Mucosa of descending colon (tissue), 3 donors: ENCODE data around the gene RPL9. TPM values are rescaled to one million over a fixed set of nuclear protein-coding genes. Genes with fewer than 3 reads are reported as not detected.
A peak's percentile ranks its signal among the peaks of the same experiment; 100 is the strongest.

ENCODE experiments used
- ATAC-seq: fragments of 200-7000 bp; cut with Tn5 transposase; one replicate; pipeline ENCODE4 v1.9.1; 2020; ENCODE audit warnings: mild to moderate bottlenecking, moderate library complexity
- DNase-seq, 3 donors: peaks; one replicate each; pipeline ENCODE4 v3.0.0-alpha.2; 2020
- H3K36me3 ChIP-seq: fragments of 200-600 bp; one replicate; pipeline ENCODE4 v1.8.0; 2021; ENCODE audit warnings: low read depth, mild to moderate bottlenecking
- H3K4me1 ChIP-seq: fragments of 200-600 bp; one replicate; pipeline ENCODE4 v1.8.0; 2021; ENCODE audit warnings: low read depth, mild to moderate bottlenecking
- H3K4me3 ChIP-seq: fragments of 200-600 bp; one replicate; pipeline ENCODE4 v1.8.0; 2021; ENCODE audit warnings: mild to moderate bottlenecking
- H3K9me3 ChIP-seq: fragments of 200-600 bp; one replicate; pipeline ENCODE4 v1.8.0; 2021; ENCODE audit warnings: mild to moderate bottlenecking
- CTCF ChIP-seq: fragments of 200-600 bp; IDR thresholded peaks from one replicate; pipeline ENCODE4 v1.8.0; 2022; ENCODE audit warnings: antibody characterized with exemption, mild to moderate bottlenecking
- intact Hi-C, 2 donors: fragments of 100-400 bp; cut with DNase I in 1 of 2; cut with micrococcal nuclease in 1 of 2; formaldehyde crosslinking; loops; one replicate each; pipeline versions ENCODE4 v1.11.0 to v1.11.1; 2022; cut with DNase I, micrococcal nuclease
- microRNA-seq: library from miRNA; unstranded; fragments of <30 nt; microRNA quantifications from one replicate; pipeline ENCODE4, GENCODE V29; 2019
- total RNA-seq, 3 donors: library from RNA; stranded (reverse); fragmentation: NEBNext Ultra II Directional in 2 of 3; extraction: Animal tissue kit (Norgen Biotek cat#: 25700) in 2 of 3; gene quantifications; one replicate each; pipeline versions ENCODE4 v1.2.1 to v1.2.4, GENCODE V29; 2021 to 2023
- donor health status: DM: no; HTN: no; CAD: no; lungs with moderate emphysema.
- donor health status: DM: no; HTN: no; CAD: no.
- donor health status: DM: no; HTN: yes; CAD: no.

RPL9 gene
- total RNA-seq, 3 donors from 2014 or later: 771 to 1,260 (median 1,019) TPM

DNA sequence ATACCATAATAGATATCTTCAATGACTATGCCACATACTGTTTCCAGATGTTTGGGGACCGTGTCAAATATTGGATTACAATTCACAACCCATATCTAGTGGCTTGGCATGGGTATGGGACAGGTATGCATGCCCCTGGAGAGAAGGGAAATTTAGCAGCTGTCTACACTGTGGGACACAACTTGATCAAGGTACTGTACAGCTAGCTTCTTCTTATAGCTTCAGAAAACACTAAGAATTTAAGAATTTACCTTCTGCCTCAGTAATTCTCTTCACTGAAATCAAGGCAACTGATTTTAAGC lies 51.2 kb downstream of the RPL9 start:
- Histone ChIP-seq H3K4me1 (no peaks in the 10 kb centered on the region), H3K9me3 (no peaks in the 10 kb centered on the region), H3K4me3 (no peak overlapping the region), H3K36me3 (no peaks in the 10 kb centered on the region)
- TF ChIP-seq CTCF: no peak
- ATAC-seq (peak; percentile 9), DNase-seq (no peak)
- intact Hi-C loops: no loop called here

DNA sequence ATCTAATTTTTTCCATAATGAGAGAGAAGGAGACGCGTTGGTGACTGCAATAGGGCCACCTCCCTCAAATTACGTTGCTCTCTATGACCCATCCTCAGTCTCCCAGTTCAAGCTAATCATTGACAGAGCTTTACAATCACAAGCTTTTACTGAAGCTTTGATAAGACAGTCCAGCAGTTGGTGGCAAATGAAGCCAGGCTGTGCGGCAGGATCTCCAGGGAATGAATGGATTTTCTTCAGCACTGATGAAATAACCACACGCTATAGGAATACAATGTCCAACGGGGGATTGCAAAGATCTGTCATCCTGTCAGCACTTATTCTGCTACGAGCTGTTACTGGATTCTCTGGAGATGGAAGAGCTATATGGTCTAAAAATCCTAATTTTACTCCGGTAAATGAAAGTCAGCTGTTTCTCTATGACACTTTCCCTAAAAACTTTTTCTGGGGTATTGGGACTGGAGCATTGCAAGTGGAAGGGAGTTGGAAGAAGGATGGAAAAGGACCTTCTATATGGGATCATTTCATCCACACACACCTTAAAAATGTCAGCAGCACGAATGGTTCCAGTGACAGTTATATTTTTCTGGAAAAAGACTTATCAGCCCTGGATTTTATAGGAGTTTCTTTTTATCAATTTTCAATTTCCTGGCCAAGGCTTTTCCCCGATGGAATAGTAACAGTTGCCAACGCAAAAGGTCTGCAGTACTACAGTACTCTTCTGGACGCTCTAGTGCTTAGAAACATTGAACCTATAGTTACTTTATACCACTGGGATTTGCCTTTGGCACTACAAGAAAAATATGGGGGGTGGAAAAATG lies 51.7 kb downstream of the RPL9 start, which contains the start of gene KLB:
KLB (plus strand) TSS at position 168 of the 821 bp plus-strand sequence; CDS start at position 188, 20 bp downstream.
- DNase-seq (peak in 2 of 3 donors; percentile 43 to 61), ATAC-seq (peak; percentile 100)
- intact Hi-C loops: no loop called here
- no peak within 1 kb of the TSS for H3K4me3 ChIP-seq
- H3K36me3 ChIP-seq: no peaks in the 10 kb centered on the region
- no peaks in the 10 kb centered on the region for H3K9me3 ChIP-seq
- TF ChIP-seq CTCF: no peak
- no peaks in the 10 kb centered on the region for H3K4me1 ChIP-seq

Small RNAs within 50 kb of the gene (microRNA-seq; reads per million reads assigned to microRNA genes)
- gene MIR5591: not detected

Other genes starting within 250 kb of the RPL9 start
- 10 to 100 TPM; 24.2 to 47.3 (median 29.5) TPM for gene RFC1, start 92.6 kb downstream of the RPL9 start, total RNA-seq
- gene KLB, start 52.0 kb downstream of the RPL9 start, total RNA-seq: 1 to 10 TPM in 1 of 3 donors, under 1 TPM in 2; 0.44 to 1.0 (median 0.92) TPM
- 10 to 100 TPM; 16.5 to 30.1 (median 22.4) TPM for gene LIAS, start 134 bp upstream of the RPL9 start, total RNA-seq
- gene UGDH, start 68.5 kb upstream of the RPL9 start, total RNA-seq: 100 to 1,000 TPM; 148 to 352 (median 263) TPM
- gene SMIM14, start 179.9 kb upstream of the RPL9 start, total RNA-seq: 100 to 1,000 TPM in 2 of 3 donors, 10 to 100 TPM in 1; 69.5 to 142 (median 123) TPM
- gene UBE2K, start 239.2 kb upstream of the RPL9 start, total RNA-seq: 10 to 100 TPM; 82.0 to 89.0 (median 86.7) TPM